DMS114 treated with DMSO at 0.1 percent for 48 hours (cell line): Measurements from ENCODE around the gene DNLZ.
"Not testable (repeated sequence)": the region's sequence is repeated elsewhere in the genome, so short reads cannot be mapped to it uniquely, and the experiment has no call there.

Experiments
- DNase-seq: peaks from one replicate; lab custom pipeline; 2025; ENCODE audit not compliant: unreplicated experiment; lab: John Stamatoyannopoulos, UW

The DNLZ gene

GRCh38 chr9:136361047-136361753 is 2.3 kb downstream of the DNLZ start:
- no peak for DNase-seq

- no peak for DNase-seq
These were observed 3.5 kb downstream of the DNLZ start for GRCh38 chr9:136359774-136360718.

GRCh38 chr9:136358888-136359287 is 4.7 kb downstream of the DNLZ start:
- no peak for DNase-seq

- DNase-seq = no peak
These were observed 5.5 kb downstream of the DNLZ start for GRCh38 chr9:136358016-136358415.

GRCh38 chr9:136357202-136357725 is 6.3 kb downstream of the DNLZ start:
- no peak for DNase-seq

GRCh38 chr9:136355616-136356557 is 7.7 kb downstream of the DNLZ start:
- DNase-seq = no peak

GRCh38 chr9:136354592-136355085 is 8.9 kb downstream of the DNLZ start:
- DNase-seq = no peak

GRCh38 chr9:136353757-136354488 is 9.6 kb downstream of the DNLZ start:
- DNase-seq = no peak

GRCh38 chr9:136353088-136353487 is 10.5 kb downstream of the DNLZ start:
- no peak for DNase-seq

GRCh38 chr9:136352682-136353081 is 10.9 kb downstream of the DNLZ start:
- DNase-seq = no peak

- DNase-seq = not testable (repeated sequence)
These were observed 11.7 kb downstream of the DNLZ start for GRCh38 chr9:136351868-136352267.

GRCh38 chr9:136351252-136351800 is 12.2 kb downstream of the DNLZ start:
- no peak for DNase-seq

- no peak for DNase-seq
These were observed 14.0 kb downstream of the DNLZ start for GRCh38 chr9:136349546-136349945.

GRCh38 chr9:136348691-136349090 is 14.9 kb downstream of the DNLZ start:
- no peak for DNase-seq

- DNase-seq = no peak
These were observed 15.9 kb downstream of the DNLZ start for GRCh38 chr9:136347472-136348256.

- DNase-seq = no peak
These were observed 16.5 kb downstream of the DNLZ start for GRCh38 chr9:136346927-136347465.

GRCh38 chr9:136346157-136346481 is 17.4 kb downstream of the DNLZ start:
- DNase-seq = no peak

- no peak for DNase-seq
These were observed 18.0 kb downstream of the DNLZ start for GRCh38 chr9:136345281-136346156.
